ENCODE measurements around the gene TMEM164.
"Not testable (repeated sequence)": the region's sequence is repeated elsewhere in the genome, so short reads cannot be mapped to it uniquely, and the experiment has no call there.

Gene TMEM164

DNA sequence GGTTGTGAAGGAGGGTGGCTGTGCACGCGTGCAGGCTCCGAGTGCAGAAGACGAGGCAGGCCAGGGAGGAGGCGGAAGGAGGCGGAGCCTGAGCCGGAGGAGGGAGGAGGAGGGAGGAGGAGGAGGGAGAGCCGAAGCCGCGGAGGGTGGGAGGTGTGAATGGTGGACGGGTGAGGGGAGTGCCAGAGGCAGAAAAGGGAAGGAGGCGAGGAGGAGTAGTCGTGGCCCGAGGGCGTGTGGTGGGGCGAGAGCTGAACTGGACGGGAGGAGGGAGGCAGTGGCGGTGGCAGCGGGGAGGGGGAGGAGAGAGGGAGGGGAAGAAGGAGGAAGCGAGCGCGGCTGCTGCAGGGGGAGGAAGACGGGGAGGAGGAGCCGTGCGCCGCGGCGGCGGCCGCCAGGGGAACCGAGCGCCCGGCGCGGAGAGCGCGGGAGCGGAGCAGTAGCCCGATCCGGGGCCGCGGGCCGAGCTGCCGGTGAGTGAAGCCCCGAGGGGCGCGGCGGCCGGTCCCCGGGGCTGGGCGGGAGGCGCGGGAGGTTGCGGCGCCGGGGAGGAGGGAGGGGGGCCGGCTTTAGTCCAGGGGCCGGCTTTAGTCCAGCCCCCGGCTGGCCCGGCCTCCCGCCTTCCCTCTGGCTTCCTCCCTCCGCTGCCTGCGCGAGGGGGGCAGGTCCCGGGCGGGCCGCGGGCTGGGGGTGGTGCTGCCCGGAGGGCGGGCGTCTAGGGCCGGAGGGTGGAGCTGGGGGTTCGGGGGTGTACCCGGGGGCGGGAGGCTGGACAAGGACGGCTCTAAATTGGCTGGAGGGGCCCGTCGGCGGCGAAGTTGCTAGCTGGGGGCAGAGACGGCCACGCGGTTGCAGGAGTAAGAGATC lies at the start of gene TMEM164:
TSS of gene TMEM164 (plus strand) at position 815 of the 867 bp plus-strand sequence. CDS start 661 bp downstream, outside the sequence.
- DNase-seq = peak; percentile 89

DNA sequence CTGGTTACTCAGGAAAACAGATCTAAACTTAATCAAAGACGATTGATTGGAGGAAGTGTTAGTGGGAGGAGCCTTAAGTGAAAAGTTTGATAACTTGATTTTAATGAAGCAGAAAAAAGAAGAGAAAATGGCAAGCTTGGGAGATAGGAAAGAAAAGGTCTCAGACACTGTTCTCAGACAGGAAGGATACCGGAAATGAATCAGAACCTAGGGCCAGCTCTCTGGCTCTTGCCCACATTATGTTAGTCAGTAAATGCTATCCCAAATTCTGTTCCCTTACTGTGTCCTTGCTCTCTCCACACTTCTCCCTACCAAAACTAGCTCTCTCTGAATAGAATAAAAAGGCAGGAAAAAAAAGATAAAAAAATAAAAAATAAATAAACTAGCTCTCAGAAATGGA lies 48.6 kb upstream of the TMEM164 start:
- no peak for DNase-seq

DNA sequence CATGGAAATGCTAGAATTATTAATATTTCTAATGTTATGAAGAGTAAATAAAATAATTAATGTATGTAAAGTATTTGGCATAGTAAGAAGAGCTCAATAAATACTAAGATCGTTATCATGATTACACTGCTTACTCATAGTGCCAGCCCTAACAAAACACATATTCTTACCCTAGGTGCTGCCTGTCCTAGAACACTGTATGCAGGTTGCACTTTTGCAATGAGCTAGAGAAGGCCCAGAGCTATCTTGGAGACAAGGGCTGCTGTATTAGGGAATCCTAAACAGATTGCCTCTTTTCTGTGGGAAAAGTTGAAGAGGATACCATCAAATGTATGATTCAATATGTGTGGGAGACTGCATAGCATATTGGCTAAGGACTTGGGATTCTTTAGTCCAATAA lies 48.0 kb upstream of the TMEM164 start:
- DNase-seq = no peak

DNA sequence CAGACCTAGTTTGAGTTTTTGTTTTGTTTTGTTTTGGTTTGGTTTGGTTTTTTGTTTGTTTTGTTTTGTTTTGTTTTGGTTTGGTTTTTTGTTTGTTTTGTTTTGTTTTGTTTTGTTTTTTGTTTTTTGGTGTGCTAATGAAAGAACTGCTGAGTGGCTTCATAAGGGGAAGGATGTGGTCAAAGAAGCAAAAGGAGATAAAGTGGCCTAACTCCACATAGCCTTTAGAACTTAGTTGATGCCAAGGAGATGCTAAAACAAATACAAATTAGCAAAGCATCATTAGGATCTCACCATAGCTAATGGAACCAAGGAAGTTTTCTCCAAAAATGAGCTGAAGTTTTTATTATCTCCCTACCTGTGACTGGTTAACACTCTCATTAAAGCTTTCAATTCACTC lies 44.6 kb upstream of the TMEM164 start:
- no peak for DNase-seq

DNA sequence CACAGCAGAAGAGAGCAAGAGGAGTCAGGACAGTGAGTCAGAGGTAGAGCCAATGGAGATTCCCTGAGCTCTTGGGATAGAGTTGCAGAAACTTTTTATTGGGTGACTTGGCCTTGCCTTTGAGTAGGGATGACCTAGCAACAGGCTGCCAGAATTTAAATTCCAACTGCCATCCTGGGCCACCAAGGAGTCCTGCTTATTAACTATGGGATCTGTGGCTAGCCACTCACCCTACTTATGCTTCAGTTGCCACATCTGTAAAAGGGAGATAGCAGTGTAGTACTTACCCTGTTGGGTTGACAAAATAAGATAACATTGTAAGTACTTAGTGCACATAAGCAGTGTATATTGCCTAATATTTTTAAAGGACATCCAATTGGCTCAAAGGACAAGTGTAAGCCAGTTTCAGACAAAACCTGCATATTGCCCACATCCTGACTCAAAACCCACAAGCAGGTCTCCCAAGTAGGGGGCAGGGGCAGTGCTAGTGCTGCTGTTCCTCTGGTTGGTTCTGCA lies 43.5 kb upstream of the TMEM164 start:
- no peak for DNase-seq

DNA sequence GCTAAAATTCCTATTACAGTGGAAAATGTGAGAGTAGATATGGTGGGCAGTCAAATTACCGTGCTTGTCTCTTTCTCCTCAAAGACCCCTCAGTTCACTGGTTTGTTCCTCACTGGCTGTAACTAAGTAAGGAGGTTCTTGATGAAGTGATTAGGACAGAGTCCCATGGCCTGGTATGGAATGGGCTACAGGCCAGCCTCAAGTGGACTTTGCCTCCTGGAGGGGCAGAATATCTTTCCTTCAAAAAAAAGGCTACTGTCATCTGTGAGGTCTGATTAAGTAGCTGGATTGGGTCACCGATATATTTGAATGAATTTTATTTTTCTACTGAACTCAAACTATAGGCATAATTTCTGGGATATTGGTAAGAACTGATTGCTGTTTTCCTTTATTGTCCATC lies 38.5 kb upstream of the TMEM164 start:
- no peak for DNase-seq

DNA sequence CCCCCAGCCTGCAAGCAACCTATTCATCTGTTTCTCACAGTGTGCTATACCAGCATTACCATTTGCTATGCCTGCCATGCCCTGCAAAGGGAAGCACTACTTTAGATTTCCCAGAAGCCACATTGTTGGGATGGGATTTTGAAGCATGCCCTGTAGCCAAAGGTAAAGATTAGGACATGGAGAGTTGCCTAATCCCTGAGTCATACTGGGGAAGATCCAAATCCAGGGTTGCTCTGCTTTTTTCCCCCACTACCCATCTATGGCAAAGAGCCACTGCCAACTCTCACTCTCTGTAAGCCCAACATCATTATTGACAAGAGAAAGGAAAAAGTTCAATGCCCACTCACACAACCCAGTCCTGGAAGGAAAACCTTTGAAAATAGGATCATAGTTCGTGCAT lies 36.7 kb upstream of the TMEM164 start:
- DNase-seq = no peak

DNA sequence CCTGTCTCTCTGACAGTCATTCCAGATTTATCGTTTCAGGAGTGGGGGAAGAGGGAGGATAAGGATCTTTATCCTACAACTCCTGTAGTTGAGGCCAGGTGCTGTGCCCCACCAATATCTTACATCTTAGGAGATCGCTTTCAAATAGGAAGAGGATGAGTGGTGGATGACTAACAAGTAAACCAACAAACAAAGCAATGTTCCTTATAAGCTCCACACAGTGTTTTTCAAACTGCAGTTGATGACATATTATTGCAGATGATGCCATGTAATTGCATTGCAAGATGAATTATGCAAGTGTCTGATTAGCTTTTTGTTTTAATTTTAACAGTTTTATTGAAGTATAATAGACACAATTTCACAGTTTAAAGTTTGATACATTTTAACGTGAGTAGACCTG lies 35.8 kb upstream of the TMEM164 start:
- no peak for DNase-seq

DNA sequence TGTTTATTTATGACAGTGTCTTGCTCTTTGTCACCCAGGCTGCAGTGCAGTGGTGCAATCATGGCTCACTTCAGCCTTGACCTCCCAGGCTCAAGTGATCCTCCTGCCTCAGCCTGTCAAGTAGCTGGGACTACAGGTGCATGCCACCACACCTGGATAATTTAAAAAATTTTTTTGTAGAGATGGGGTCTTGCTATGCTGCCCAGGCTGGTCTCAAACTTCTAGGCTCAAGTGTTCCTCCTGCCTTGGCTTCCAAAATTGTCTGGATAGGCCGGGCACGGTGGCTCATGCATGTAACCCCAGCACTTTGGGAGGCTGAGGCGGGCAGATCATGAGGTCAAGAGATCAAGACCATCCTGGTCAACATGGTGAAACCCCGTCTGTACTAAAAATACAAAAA lies 32.1 kb upstream of the TMEM164 start:
- not testable (repeated sequence) for DNase-seq

DNA sequence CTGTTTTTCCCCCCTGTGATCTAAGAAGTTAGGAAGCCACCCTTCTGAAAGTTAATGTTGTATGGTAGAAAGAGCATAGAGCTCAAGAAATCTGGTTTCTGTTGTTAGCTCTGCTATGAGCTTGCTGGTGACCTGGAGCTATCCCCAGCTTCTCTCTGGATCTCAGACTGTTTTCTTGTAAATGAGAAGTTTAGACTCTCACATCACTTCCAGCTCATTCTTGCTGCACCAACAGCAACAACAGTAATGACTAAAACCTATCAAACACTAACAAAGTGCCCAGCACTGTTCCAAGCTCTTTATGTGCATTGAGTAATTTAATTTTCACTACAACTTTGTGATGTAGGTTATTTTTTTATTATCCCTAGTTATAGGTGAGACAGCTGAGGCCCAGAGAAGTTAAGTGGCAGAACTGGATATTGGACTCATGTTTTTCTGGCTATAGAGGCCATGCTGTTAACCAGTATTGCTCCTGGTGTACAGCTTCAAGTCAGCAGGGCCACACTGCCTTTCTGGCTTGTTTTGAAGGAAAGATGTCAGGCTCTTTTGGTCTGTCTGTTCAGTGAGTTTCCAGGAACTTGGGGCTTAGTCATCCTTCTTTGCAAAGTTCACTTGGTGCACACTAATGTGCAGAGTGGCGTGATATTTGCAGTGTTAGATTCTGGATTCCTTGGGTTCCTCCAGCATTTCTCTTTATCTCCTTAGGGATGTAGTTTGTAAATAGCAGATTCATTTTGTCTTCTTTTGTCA lies 27.8 kb upstream of the TMEM164 start:
- DNase-seq = no peak

DNA sequence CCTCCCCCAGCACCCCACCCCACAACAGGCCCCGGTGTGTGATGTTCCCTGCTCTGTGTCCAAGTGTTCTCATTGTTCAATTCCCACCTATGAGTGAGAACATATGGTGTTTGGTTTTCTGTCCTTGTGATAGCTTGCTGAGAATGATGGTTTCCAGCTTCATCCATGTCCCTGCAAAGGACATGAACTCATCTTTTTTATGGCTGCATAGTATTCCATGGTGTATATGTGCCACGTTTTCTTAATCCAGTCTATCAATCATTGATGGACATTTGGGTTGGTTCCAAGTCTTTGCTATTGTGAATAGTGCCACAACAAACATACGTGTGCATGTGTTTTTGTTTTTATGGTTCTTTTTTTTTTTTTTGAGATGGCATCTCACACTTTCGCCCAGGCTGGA lies 17.7 kb upstream of the TMEM164 start:
- not testable (repeated sequence) for DNase-seq

DNA sequence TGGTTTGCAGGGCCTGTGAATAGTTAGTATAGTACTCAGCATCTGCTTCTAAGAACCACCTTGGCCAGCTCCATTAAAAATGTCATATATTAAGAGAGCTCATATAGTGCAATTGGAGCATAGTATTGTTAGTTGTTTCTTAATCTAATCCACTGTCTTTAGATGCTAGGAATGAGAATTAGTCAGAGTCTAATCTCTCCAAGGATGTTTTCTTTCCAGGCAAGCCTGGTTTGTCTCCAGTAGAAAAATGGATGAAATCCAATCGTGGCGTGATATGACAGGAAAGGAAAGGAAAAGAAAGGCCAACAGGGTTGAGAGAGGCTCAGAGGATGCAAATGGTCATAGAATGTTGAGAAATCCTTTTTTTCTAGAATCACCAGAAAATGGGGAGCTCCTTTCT lies 15.0 kb upstream of the TMEM164 start:
- DNase-seq = no peak

DNA sequence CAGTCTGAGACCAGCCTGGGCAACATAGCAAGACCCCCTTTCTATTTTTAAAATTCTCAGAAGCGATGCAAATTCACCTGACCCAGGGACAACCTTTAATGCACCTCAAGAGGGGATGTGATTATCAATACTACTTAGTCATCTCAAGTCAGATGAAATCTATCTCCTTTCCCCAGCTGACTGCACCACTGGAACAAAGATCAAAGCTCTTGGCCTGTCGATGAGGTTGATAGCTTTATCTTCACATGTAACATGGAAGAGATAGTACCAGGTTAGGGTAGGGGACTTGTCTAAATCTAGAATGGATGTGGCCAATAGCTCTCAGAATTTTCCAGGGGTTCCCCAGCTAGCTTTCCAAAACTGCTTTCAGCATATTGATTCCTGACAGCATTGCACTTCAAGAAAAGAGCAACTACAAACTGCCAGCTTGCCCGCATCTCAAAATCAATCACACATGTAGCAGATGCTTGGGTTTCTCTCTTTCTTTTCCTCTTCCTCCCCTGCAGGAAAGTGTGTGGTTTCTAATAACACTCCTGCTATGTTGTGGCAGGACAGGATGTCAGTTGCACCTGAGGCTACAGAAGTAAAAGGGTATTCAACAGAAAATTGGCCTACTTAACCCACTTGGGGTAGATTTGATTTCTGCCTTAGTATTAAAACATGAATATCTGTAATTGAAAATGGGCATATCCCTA lies 12.2 kb upstream of the TMEM164 start:
- DNase-seq = peak; percentile 16

DNA sequence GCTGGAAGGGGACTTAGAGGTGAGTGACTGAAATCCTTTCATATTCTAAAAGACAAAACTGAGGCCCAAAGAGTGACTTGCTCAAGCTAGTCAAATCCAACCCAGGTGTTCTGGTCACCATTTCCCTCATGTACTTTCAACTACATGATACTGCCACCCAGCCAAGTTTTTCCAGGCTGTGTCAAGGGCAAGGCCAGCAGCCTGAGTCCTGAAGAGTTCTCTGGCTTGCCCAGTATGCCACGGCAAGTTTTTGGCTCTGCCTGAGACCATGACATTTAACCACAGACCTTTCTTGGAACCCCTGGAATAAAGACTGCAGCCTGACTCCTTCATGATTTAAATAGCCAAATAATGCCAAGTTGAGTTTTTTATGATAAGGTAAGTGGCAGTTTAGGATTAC lies 10.7 kb upstream of the TMEM164 start:
- DNase-seq = no peak

DNA sequence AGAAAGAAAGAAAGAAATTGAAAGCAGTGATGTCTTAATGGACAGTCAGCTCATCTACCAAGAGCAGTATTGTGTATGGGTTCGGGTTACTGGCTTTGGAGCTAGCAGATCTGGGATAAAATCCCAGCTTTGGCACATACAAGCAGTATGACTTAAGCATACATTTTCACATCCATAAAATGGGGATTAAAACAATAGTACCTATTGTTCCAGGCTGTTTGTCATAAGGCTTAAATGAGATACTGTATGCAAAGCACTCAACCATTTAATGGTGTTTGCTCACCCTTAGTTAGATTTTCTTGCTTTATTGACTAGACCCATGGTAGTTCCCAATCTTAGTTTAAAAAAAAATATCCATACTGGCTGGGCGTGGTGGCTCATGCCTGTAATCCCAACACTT lies 7.8 kb upstream of the TMEM164 start:
- DNase-seq = no peak

DNA sequence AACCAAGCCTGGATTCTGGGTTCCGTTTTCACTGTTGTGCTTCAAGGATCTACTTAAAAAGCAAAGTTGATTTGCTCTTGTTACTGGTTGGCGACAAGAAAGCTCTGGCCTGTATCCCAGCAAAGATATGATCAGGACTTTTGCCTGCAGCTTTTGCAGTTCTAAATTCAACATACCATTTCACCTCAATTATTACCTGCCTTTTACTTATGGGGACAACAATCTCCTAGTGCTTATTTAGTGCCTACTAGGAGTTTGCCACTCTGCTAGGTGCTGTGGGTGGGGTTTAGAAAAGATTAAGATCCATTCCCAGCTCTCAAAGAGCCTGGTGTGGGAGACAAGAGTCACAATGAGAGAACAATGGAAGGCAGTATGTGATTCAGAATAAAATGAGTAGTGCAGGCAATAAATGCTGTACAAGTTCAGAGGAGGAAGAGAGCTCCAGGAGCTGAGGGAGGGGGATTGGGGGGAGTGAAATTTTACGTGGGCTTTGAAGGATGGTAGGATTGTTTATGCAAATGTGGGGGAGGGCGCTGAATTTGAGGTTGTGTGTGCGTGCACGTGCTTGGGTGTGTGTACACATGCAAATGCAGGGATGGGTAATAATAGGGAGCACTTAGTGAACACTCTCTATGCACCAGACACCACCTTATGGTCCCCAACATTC lies 5.0 kb upstream of the TMEM164 start:
- DNase-seq = no peak

DNA sequence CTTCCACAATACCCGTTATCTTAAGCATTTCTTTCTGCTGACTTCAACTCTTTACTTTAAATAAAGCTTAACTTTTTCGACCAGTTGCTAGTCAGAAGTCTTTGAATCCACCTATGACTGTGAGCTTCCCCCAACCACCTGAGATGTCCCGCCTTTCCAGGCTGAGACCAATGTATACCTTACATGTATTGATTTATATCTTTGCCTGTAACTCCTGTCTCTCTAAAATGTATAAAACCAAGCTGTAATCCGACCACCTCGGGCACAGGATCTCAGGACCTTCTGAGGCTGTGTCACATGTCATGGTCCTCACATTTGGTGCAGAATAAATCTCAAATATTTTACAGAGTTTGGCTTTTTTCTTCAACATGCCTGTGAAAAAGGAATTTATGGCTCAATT lies 2.9 kb upstream of the TMEM164 start:
- no peak for DNase-seq

DNA sequence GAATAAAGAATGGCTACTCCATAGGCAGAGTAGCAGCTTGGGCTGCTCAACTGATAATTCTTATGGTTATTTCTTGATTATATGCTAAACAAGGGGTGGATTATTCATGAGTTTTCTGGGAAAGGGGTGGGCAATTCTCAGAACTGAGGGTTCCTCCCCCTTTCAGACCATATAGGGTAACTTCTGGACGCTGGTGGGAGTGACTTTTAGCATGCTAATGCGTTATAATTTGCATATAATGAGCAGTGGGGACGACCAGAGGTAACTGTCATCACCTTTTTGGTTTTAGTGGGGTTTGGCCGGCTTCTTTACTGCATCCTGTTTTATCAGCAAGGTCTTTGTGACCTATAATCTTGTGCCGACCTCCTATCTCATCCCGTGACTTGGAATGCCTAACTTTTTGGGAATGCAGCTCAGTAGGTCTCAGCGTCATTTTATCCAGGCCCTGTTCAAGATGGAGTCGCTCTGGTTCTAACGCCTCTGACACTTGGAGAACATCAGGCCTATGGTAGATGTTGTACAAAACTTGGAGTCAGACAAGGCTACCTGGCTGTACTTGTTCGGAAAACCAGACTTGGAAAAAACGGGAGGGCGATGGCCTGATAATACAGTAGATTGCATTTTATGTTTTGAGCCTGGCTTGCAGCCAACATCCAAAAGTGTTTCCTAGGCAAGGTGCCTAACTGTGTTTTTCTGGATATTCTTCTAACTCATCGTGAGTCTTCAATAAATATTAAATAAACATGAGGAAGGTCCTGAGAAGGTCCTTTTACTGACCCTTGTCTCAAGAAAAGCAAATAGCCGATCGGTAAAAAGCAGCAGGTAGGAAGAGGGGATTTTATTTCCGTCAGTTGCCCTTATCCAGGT lies 1.8 kb upstream of the TMEM164 start:
- peak; percentile 8 for DNase-seq

DNA sequence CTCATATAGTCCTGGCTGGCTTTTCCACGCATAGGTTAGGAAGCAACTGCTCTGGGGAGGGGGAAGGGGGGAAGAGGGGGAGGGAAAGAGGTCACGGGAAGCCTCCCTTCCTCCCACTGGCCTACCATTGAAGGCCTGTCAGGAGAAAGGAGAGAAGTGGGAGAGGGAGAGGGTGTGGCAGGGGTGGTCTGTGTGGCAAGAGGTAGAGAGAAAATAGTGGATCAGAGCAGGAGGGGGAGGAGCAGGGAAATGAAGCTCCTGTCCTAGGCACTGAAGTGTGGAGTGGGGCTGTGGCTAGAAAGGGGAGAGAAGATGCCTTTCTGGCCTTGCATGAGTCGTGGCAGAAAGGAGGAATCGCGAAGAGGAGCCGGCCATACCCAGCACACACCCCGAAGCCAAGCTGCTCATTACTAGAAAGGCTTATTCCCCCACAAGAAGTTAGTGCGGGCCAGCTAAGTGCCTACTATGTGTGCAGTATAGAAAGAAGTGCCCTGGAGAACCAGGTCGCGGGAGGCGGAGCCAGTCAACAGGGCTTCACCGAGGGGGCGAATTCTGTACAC lies 1.1 kb upstream of the TMEM164 start:
- no peak for DNase-seq

DNA sequence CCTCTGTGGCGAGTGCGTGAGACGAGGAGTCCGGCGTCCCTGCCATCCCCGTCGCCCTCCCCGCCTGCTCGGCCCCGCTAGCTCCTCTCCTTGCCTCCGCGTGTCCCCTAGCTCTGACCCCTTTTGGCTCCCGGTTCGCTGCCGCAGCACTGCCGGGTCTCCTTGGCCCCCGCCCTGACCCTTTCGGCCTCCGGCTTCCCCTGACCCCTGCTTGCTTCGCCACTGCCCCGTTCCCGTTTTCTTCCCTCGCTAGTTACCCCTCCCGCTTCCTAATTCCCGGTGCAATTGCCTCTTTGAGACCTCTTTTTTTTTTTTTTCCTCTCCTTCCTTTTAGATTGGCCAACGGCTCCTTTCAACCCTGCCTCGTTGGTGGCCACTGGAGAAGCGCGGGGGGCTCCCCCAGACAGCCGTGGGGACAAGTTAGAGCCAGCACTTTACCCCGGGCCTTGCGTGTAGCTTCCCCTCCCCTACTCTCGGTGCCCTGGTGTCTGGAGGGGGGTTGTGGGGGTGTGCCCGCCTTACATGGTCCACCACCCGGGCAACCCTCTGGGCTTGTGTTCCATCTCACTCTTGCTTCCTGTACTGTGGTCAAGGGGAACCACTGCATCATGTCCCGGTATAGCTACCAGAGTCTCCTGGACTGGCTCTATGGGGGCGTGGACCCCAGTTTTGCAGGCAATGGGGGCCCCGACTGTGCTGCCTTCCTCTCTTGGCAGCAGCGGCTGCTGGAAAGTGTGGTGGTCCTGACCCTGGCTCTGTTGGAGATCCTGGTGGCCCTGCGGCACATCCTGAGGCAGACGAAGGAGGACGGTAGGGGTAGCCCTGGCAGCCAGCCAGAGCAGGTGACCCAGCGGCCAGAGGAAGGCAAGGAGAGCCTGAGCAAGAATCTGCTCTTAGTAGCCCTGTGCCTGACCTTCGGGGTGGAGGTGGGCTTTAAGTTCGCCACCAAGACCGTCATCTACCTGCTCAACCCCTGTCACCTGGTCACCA lies 548 bp downstream of the TMEM164 start:
- DNase-seq = peak; percentile 14

All from CD4-positive, alpha-beta T cell treated with Interleukin-17A for 1 hour (primary cell).